WTC11 (cell line): ENCODE results near the gene FZR1. TPM values are rescaled to one million over a fixed set of nuclear protein-coding genes. Genes with fewer than 3 reads are reported as not detected.

ENCODE experiments used
- ATAC-seq: fragments of 200-7000 bp; cut with Tn5 transposase; 2 replicates; pipeline ENCODE4 v1.10.0; 2021; ENCODE audit warnings: mild to moderate bottlenecking, moderate library complexity
- CTCF ChIA-PET: fragments of 300-600 bp; sonication (Branson Sonifier 250); formaldehyde crosslinking; loops from one replicate; lab custom pipeline; 2021; ENCODE audit warnings: antibody characterized with exemption; lab: Charles Lee
- POLR2A ChIA-PET: fragments of 350-600 bp; sonication (Branson Sonifier 250); formaldehyde crosslinking; loops from one replicate; lab custom pipeline; 2021; ENCODE audit warnings: antibody characterized with exemption; lab: Charles Lee
- DNase-seq: peaks from one replicate; pipeline ENCODE4 v3.0.0; 2021; ENCODE audit warnings: low spot score
- H3K27ac Mint-ChIP-seq: 2 replicates; pipeline ENCODE4 v1.8.0; 2021; ENCODE audit warnings: mixed read lengths
- H3K27me3 Mint-ChIP-seq: 2 replicates; pipeline ENCODE4 v1.8.0; 2021; ENCODE audit warnings: low read depth, mild to moderate bottlenecking, moderate library complexity, mixed read lengths
- H3K36me3 Mint-ChIP-seq: 2 replicates; pipeline ENCODE4 v1.8.0; 2021; ENCODE audit warnings: mixed read lengths
- H3K4me1 Mint-ChIP-seq: 2 replicates; pipeline ENCODE4 v1.8.0; 2022; ENCODE audit warnings: mixed read lengths
- H3K4me3 Mint-ChIP-seq: 2 replicates; pipeline ENCODE4 v1.8.0; 2021; ENCODE audit warnings: mild to moderate bottlenecking, moderate library complexity, mixed read lengths
- H3K9me3 Mint-ChIP-seq: 2 replicates; pipeline ENCODE4 v1.8.0; 2021; ENCODE audit warnings: mixed read lengths
- CDX4 ChIP-seq: fragments of 250-450 bp; sonication (Bioruptor Pico); IDR thresholded peaks from 2 replicates; pipeline ENCODE4 v1.9.0; 2021; ENCODE audit warnings: moderate library complexity, mild to moderate bottlenecking, inconsistent platforms, borderline replicate concordance
- CTCF ChIP-seq: fragments of 200-600 bp; IDR thresholded peaks from 2 replicates; pipeline ENCODE4 v1.8.0; 2022; ENCODE audit warnings: antibody characterized with exemption
- ERG ChIP-seq: fragments of 250-450 bp; sonication (Bioruptor Pico); IDR thresholded peaks from 2 replicates; pipeline ENCODE4 v1.8.0; 2021; ENCODE audit warnings: mild to moderate bottlenecking
- ESRRA ChIP-seq: sonication (generic); formaldehyde crosslinking; IDR thresholded peaks from 2 replicates; pipeline ENCODE4 v1.8.1; 2022; ENCODE audit warnings: mild to moderate bottlenecking, missing genetic modification reagents, borderline replicate concordance
- GABPB1 ChIP-seq: sonication (generic); formaldehyde crosslinking; IDR thresholded peaks from 2 replicates; pipeline ENCODE4 v1.8.1; 2023; ENCODE audit warnings: mild to moderate bottlenecking, missing genetic modification reagents
- HMGA2 ChIP-seq: fragments of 250-450 bp; sonication (Bioruptor Pico); IDR thresholded peaks from 2 replicates; pipeline ENCODE4 v1.4.0; 2021; ENCODE audit warnings: mild to moderate bottlenecking, moderate library complexity
- HMGXB4 ChIP-seq: sonication (generic); formaldehyde crosslinking; IDR thresholded peaks from 2 replicates; pipeline ENCODE4 v1.8.1; 2023; ENCODE audit warnings: mild to moderate bottlenecking, moderate library complexity, missing genetic modification reagents
- MLX ChIP-seq: sonication (generic); formaldehyde crosslinking; IDR thresholded peaks from 2 replicates; pipeline ENCODE4 v1.8.1; 2023; ENCODE audit warnings: mild to moderate bottlenecking, missing genetic modification reagents, moderate library complexity
- MXD4 ChIP-seq: fragments of 250-450 bp; sonication (Bioruptor Pico); IDR thresholded peaks from 2 replicates; pipeline ENCODE4 v1.8.0; 2021; ENCODE audit warnings: mild to moderate bottlenecking, moderate library complexity, borderline replicate concordance
- MYBL2 ChIP-seq: sonication (generic); formaldehyde crosslinking; IDR thresholded peaks from 2 replicates; pipeline ENCODE4 v1.8.1; 2023; ENCODE audit warnings: mild to moderate bottlenecking, moderate library complexity, missing genetic modification reagents
- NFATC4 ChIP-seq: fragments of 250-450 bp; sonication (Bioruptor Pico); IDR thresholded peaks from 2 replicates; pipeline ENCODE4 v1.9.0; 2021; ENCODE audit warnings: mild to moderate bottlenecking
- NFE2L1 ChIP-seq: sonication (generic); formaldehyde crosslinking; IDR thresholded peaks from 2 replicates; pipeline ENCODE4 v1.8.1; 2023; ENCODE audit warnings: missing genetic modification reagents
- NR2C2 ChIP-seq: sonication (generic); formaldehyde crosslinking; IDR thresholded peaks from 2 replicates; pipeline ENCODE4 v1.8.0; 2022; ENCODE audit warnings: mild to moderate bottlenecking, missing genetic modification reagents
- RORB ChIP-seq: fragments of 250-450 bp; sonication (Bioruptor Pico); IDR thresholded peaks from 2 replicates; pipeline ENCODE4 v1.9.0; 2021; ENCODE audit warnings: mild to moderate bottlenecking
- SOX15 ChIP-seq: fragments of 250-450 bp; sonication (Bioruptor Pico); IDR thresholded peaks from 2 replicates; pipeline ENCODE4 v1.9.0; 2021; ENCODE audit warnings: mild to moderate bottlenecking
- USF2 ChIP-seq: sonication (generic); formaldehyde crosslinking; IDR thresholded peaks from 2 replicates; pipeline ENCODE4 v1.8.1; 2023; ENCODE audit warnings: mild to moderate bottlenecking, missing genetic modification reagents, moderate library complexity
- ZBTB21 ChIP-seq: sonication (generic); formaldehyde crosslinking; IDR thresholded peaks from 2 replicates; pipeline ENCODE4 v1.8.1; 2023; ENCODE audit warnings: mild to moderate bottlenecking, missing genetic modification reagents, borderline replicate concordance
- ZNF121 ChIP-seq: sonication (generic); formaldehyde crosslinking; IDR thresholded peaks from 2 replicates; pipeline ENCODE4 v1.8.0; 2023; ENCODE audit warnings: missing genetic modification reagents
- ZNF138 ChIP-seq: sonication (generic); formaldehyde crosslinking; conservative IDR thresholded peaks from 2 replicates; pipeline ENCODE4 v1.8.1; 2022; ENCODE audit warnings: mild to moderate bottlenecking, moderate library complexity, missing genetic modification reagents
- ZNF423 ChIP-seq: fragments of 250-450 bp; sonication (Bioruptor Pico); IDR thresholded peaks from 2 replicates; pipeline ENCODE4 v2.1.2; 2022; ENCODE audit warnings: mild to moderate bottlenecking, moderate library complexity
- total RNA-seq: library from RNA; stranded (reverse); gene quantifications from 3 replicates; pipeline ENCODE4 v1.2.3, GENCODE V29; 2021
- TF ChIP-seq, protein P1 (sequence below): fragments of 250-450 bp; sonication (Bioruptor Pico); IDR thresholded peaks from 2 replicates; pipeline ENCODE4 v1.9.0; 2021; ENCODE audit warnings: mild to moderate bottlenecking

Gene FZR1
- total RNA-seq, 1 experiment from 2014 or later: 60.8 TPM

DNA sequence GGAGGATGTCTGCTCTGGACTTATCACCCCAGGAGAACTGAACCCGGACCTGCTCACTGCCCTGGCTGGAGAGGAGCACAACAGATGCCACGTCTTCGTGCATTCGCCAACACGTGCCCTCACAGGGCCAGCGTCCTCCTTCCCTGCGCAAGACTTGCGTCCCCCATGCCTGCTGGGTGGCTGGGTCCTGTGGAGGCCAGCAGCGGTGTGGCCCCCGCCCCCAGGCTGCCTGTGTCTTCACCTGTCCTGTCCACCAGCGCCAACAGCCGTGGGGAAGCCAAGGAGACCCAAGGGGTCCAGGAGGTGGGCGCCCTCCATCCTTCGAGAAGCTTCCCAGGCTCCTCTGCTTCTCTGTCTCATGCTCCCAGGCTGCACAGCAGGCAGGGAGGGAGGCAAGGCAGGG lies 29.5 kb downstream of the FZR1 start (continued):
- TF ChIP-seq USF2 (CRISPR knock-in tag) (no peak), GABPB1 (CRISPR knock-in tag) (no peak), MYBL2 (CRISPR knock-in tag) (no peak), NFATC4 (CRISPR knock-in tag) (no peak), HMGA2 (CRISPR knock-in tag) (no peak), ZBTB21 (CRISPR knock-in tag) (no peak), ZNF138 (no peak), ESRRA (CRISPR knock-in tag) (no peak), ERG (no peak), MLX (CRISPR knock-in tag) (no peak)
- TF ChIP-seq, protein P1, sequence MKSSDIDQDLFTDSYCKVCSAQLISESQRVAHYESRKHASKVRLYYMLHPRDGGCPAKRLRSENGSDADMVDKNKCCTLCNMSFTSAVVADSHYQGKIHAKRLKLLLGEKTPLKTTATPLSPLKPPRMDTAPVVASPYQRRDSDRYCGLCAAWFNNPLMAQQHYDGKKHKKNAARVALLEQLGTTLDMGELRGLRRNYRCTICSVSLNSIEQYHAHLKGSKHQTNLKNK: no peak

DNA sequence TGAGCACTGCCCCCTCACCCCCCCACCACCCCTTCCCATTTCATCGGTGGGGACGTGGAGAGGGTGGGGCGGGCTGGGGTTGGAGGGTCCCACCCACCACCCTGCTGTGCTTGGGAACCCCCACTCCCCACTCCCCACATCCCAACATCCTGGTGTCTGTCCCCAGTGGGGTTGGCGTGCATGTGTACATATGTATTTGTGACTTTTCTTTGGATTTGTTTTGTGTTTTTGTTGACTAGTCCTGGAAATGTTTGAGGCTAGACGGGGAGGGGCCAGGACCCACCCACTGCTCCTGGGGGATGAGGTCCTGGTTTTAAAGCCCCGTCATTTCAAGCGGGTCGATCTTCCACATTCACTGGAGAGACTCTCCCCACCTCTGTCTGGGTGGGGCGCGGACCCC lies 29.9 kb downstream of the FZR1 start:
- no peak overlapping the region for H3K4me3 Mint-ChIP-seq
- CTCF ChIA-PET: interaction anchor here (3.9 kb wide), 1 partner anchor 9 kb away, joined by 12 read pairs; no protein-coding TSS in a partner anchor

DNA sequence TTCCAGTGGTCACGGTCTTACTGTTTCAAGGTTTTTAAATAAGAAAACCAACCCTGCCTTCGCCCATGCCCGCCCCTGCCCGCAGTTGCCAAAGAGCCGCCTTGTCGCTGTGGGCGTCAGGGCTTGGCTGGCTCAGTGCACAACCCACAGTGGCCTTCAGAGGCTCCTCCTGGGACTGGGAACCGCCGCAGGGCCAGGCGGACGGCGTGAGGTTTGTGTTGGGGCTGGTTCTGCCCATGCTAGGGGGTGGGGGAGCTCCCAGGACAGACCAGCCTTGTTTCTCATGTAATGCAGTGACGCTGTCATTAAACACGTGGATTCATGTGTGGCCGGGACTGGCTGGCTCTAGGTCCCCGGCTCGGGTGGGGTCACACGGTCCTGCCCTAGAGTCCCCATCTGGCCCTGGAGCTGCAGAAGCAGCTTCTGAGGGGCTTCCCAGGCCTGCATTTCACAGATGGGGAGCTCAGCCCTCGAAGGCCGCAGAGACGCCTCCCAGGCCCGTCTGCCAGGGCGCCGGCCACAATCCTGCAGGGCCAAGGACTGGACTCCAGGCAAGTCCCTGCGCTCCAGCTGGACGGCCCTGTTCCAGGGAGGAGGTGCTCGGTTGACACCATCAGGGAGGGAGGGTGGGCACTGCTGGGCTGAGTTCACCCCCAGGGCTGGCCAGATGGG lies 30.5 kb downstream of the FZR1 start:
- Mint-ChIP-seq H3K4me3 (no peak overlapping the region), H3K27ac (no peak overlapping the region), H3K4me1 (peaks cover 9% of the 10 kb centered on the region), H3K27me3 (no peaks in the 10 kb centered on the region), H3K36me3 (peaks cover 29% of the 10 kb centered on the region), H3K9me3 (peaks cover 4% of the 10 kb centered on the region)
- ATAC-seq (no peak), DNase-seq (no peak)
- ChIA-PET POLR2A (no interaction called here), CTCF (interaction anchor here (0.6 to 3.9 kb wide), 4 partner anchors 9 to 731 kb away, joined by 3 to 12 read pairs (median 4); no protein-coding TSS in a partner anchor)
- TF ChIP-seq CDX4 (CRISPR knock-in tag): no peak
- no peak for TF ChIP-seq ZNF423 (CRISPR knock-in tag)
- no peak for TF ChIP-seq MLX (CRISPR knock-in tag)
- no peak for TF ChIP-seq RORB
- TF ChIP-seq HMGXB4 (CRISPR knock-in tag): no peak
- no peak for TF ChIP-seq CTCF

More for the DNA sequence above, 29.9 kb downstream of the FZR1 start:
- peaks cover 4% of the 10 kb centered on the region for H3K9me3 Mint-ChIP-seq
- ATAC-seq (no peak), DNase-seq (no peak)
- no peaks in the 10 kb centered on the region for H3K27me3 Mint-ChIP-seq
- TF ChIP-seq NFE2L1 (CRISPR knock-in tag) (no peak), NR2C2 (CRISPR knock-in tag) (no peak), MLX (CRISPR knock-in tag) (no peak), SOX15 (CRISPR knock-in tag) (no peak), MXD4 (CRISPR knock-in tag) (no peak), ZNF121 (CRISPR knock-in tag) (no peak)
- POLR2A ChIA-PET: no interaction called here
- H3K4me1 Mint-ChIP-seq: peaks cover 9% of the 10 kb centered on the region
- peaks cover 35% of the 10 kb centered on the region for H3K36me3 Mint-ChIP-seq
- H3K27ac Mint-ChIP-seq: no peak overlapping the region
